HPDE6-E6E7 (cell line): ENCODE data around the gene ARHGAP31.

Experiments used
- DNase-seq: peaks from one replicate; pipeline ENCODE4 v3.0.0; 2011; ENCODE audit warnings: missing footprints; ENCODE audit errors: extremely low spot score

ARHGAP31 gene

GRCh38 chr3:119436977-119437376, 142.8 kb downstream of the ARHGAP31 start:
- no peak for DNase-seq

DNA sequence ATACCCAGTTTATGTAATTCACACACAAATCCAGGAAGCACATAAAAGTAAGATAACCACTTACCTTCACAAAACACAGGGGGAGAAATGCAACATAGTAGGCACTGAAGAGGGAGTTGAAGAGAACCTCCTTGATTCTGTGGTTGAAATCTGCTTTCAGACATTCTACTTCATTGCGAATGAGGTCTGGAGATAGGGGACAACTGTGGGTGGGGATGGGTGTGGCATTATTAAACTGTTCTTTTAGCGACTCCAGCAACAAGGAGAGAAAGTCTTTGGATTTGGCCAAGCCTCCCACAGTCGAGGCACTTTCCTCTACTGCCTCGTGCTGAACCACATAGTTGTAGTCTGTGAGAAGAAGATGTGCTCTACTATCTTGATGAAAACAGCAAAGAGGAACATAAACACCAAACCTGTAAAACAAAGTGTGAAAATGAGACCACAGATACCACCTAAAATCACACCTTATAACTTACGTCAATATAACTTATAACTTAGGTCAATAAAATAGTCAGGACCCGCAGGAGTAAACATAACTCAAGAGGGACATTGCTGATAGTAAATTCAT, 143.6 kb downstream of the ARHGAP31 start:
- DNase-seq: no peak

GRCh38 chr3:119443179-119443578, 149.0 kb downstream of the ARHGAP31 start:
- no peak for DNase-seq

DNA sequence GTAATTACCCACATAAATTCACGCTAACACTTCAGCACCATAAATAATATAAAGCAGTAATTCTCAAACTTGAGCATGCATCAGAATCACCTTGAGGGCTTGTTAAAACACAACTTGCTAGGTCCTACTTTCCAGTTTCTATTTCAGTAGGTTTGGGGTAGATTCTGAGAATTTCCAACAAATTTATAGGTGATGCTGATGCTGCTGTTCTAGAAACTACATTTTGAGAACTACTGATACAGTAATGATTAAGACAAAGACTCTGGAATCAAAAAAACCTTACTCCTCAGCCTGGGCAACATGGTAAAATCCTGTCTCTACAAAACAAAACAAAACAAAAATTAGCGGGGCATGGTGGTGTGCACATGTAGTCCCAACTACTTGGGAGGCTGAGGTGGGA, 150.4 kb downstream of the ARHGAP31 start:
- no peak for DNase-seq

DNA sequence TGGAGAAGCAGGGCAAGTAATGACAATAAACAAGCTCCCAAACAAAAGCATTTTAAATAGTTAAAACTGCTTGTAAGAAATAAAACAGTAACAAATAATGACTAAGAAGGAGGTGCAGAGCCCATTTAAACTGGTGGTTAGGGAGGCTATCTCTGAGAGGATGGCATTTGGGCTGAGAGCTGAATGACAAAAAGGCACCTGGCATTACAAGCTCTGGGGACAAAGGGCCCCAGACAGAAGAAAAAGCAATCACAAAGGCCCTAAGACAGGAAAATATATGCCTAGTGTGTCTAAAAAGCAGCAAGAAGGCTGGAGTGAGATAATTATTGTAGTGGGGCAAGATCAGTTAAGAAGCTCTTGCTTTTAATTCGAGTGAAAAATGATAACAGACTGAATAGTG, 159.6 kb downstream of the ARHGAP31 start:
- no peak for DNase-seq

DNA sequence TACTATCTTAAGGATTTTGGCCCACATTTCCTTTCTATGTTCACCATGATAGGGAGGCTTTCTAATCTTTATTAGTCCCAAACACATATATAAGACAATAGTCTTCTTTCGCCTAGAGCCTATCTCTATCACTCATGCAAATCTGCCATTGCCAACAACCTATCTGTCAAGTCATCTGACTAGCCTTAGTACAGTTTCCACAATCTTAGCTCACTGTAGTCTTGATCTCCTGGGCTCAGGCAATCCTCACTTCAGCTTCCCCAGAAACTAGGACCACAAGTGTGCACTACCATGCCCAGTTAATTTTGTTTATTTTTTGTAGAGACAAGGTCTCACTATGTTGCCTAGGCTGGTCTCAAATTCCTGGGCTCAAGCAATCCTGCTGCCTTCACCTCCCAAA, 162.3 kb downstream of the ARHGAP31 start:
- DNase-seq: no peak

- no peak for DNase-seq
Observed at GRCh38 chr3:119457246-119457645, 163.1 kb downstream of the ARHGAP31 start.

GRCh38 chr3:119463171-119464169, 169.3 kb downstream of the ARHGAP31 start, which contains the start of gene TMEM39A:
TSS of gene TMEM39A (minus strand) at chr3:119463615. CDS start at chr3:119462074, 1,541 bp downstream.
- peak; percentile 99 for DNase-seq

GRCh38 chr3:119468041-119468440, 173.9 kb downstream of the ARHGAP31 start:
- no peak for DNase-seq

DNA sequence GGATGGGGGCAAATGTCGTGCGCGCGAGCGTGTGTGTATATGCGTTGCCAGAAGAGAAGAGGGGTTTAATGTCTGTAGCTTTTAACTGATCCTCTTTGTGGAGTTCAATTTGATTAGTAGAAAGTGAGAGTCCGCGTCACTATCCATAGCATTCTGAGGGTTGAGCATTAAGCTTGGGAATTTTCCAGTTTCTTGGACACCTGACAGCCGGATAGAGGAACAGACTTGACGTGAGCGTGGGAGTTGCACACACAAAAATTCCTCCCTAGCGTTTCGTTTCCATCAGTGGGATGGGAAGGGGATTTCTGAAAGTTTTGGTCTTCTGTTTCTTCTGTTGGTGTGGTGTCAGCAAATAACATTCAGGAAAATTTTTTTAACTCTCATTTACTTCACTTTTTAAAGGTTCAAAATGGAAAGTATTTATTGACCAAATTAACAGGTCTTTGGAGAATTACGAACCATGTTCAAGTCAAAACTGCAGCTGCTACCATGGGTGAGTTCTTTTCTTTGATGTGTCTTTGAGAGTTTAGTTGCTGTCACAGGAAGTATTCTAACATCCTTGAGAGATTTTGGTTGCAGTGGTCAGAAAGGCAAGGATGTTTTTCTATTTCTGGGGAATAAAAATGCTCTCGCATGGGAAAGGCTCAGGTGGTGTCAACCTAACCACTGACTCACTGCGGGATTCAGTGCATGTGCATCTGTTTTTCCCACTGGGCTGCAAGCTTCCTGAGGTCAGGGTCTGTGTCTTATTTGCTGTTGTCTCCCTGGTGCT, 175.4 kb downstream of the ARHGAP31 start:
- DNase-seq: no peak
